Esophagus squamous epithelium (tissue), 4 donors: Measurements from ENCODE around the gene LDLRAD3.

Experiments
- CTCF ChIP-seq, 6 experiments: fragments of 450-650 bp in 4 of 6; fragments of 200-600 bp in 2 of 6; sonication (generic) in 2 of 6; IDR thresholded peaks; one replicate each; pipeline ENCODE4 v1.5.1; 2016 to 2019; ENCODE audit warnings: antibody characterized with exemption in 6 of 6, mild to moderate bottlenecking in 4 of 6, moderate library complexity in 4 of 6
- POLR2A ChIP-seq, 4 donors: fragments of 450-650 bp; IDR thresholded peaks; one replicate each; pipeline ENCODE4 v1.6.1; 2017; ENCODE audit warnings: antibody characterized with exemption in 4 of 4, mild to moderate bottlenecking in 4 of 4, moderate library complexity in 3 of 4

DNA sequence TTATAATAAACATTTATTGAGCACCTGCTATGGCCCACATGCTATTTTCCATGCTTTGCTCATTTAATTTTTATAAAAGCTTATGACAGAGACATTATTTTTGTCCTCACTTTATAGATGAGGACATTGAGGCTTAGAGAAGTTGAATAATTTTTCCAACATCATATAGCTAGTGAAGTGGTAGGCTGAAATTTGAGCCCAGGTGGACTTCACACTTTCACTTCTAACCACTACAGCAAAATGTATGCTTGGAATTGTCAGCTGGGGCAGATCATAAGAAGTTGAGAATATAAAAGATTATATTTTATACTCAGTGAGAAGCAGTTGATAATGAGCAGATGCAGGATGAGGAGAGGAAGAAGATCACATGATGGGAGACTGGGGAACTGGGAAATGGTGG is 146.1 kb downstream of the LDLRAD3 start:
- TF ChIP-seq CTCF (IDR thresholded peaks at IDR 0.05) (no peak), POLR2A (IDR thresholded peaks at IDR 0.05) (no peak)
